H9 (cell line): ENCODE measurements around the gene PLCL1. TPM values are rescaled to one million over a fixed set of nuclear protein-coding genes. Genes with fewer than 3 reads are reported as not detected.

Source experiments
- DNase-seq: peaks from one replicate; pipeline ENCODE4 v3.0.0-alpha.2; 2017
- H2AFZ ChIP-seq: one replicate; pipeline ENCODE4 v1.6.1; 2013; ENCODE audit warnings: mild to moderate bottlenecking, low read length, control low read depth, moderate library complexity
- H2AK5ac ChIP-seq: 2 replicates; pipeline ENCODE4 v1.6.1; 2013; ENCODE audit warnings: low read length, control low read depth, mixed read lengths; ENCODE audit not compliant: insufficient read length
- H2BK120ac ChIP-seq: one replicate; pipeline ENCODE4 v1.6.1; 2013; ENCODE audit warnings: low read depth, mild to moderate bottlenecking, low read length, control low read depth, inconsistent platforms; ENCODE audit not compliant: poor library complexity, severe bottlenecking
- H2BK12ac ChIP-seq: 2 replicates; pipeline ENCODE4 v1.6.1; 2013; ENCODE audit warnings: low read length, control low read depth, mixed read lengths, low read depth; ENCODE audit not compliant: insufficient read length
- H2BK15ac ChIP-seq: 2 replicates; pipeline ENCODE4 v1.6.1; 2013; ENCODE audit warnings: low read depth, low read length, control low read depth
- H2BK20ac ChIP-seq: one replicate; pipeline ENCODE4 v1.6.1; 2013; ENCODE audit warnings: low read depth, mild to moderate bottlenecking, low read length, control low read depth, inconsistent platforms; ENCODE audit not compliant: poor library complexity, severe bottlenecking
- H2BK5ac ChIP-seq: 2 replicates; pipeline ENCODE4 v1.6.1; 2013; ENCODE audit warnings: low read length, control low read depth, mixed read lengths; ENCODE audit not compliant: insufficient read length
- H3K14ac ChIP-seq: 2 replicates; pipeline ENCODE4 v1.6.1; 2013; ENCODE audit warnings: low read length, control low read depth; ENCODE audit not compliant: insufficient read depth
- H3K18ac ChIP-seq: 2 replicates; pipeline ENCODE4 v1.6.1; 2013; ENCODE audit warnings: low read depth, mild to moderate bottlenecking, mixed read lengths, low read length, control low read depth; ENCODE audit not compliant: insufficient read length
- H3K23ac ChIP-seq: 2 replicates; pipeline ENCODE4 v1.6.1; 2013; ENCODE audit warnings: low read length, control low read depth, mixed read lengths, low read depth; ENCODE audit not compliant: insufficient read length
- H3K23me2 ChIP-seq: 2 replicates; pipeline ENCODE4 v1.6.1; 2013; ENCODE audit warnings: low read depth, mild to moderate bottlenecking, mixed read lengths, low read length, control low read depth; ENCODE audit not compliant: insufficient read length, poor library complexity, severe bottlenecking
- H3K27ac ChIP-seq: 2 replicates; pipeline ENCODE4 v1.5.1; 2013; ENCODE audit warnings: low read length, control low read depth, mixed read lengths, low read depth; ENCODE audit not compliant: insufficient read length
- H3K27me3 ChIP-seq: 2 replicates; pipeline ENCODE4 v1.6.1; 2013; ENCODE audit warnings: low read length, control low read depth, inconsistent platforms; ENCODE audit not compliant: insufficient read depth
- H3K4ac ChIP-seq: 2 replicates; pipeline ENCODE4 v1.6.1; 2013; ENCODE audit warnings: low read depth, mild to moderate bottlenecking, control low read depth, inconsistent platforms, low read length, moderate library complexity
- H3K4me1 ChIP-seq: 2 replicates; pipeline ENCODE4 v1.6.1; 2013; ENCODE audit warnings: low read length, control low read depth, inconsistent platforms; ENCODE audit not compliant: insufficient read depth
- H3K4me2 ChIP-seq: 2 replicates; pipeline ENCODE4 v1.6.1; 2013; ENCODE audit warnings: low read length, control low read depth, mixed read lengths; ENCODE audit not compliant: insufficient read length, insufficient read depth
- H3K56ac ChIP-seq: 2 replicates; pipeline ENCODE4 v1.6.1; 2013; ENCODE audit warnings: low read depth, mild to moderate bottlenecking, mixed read lengths, low read length, control low read depth; ENCODE audit not compliant: insufficient read length
- H3K79me1 ChIP-seq: 2 replicates; pipeline ENCODE4 v1.6.1; 2013; ENCODE audit warnings: low read depth, mild to moderate bottlenecking, moderate library complexity, low read length, control low read depth, inconsistent platforms; ENCODE audit not compliant: insufficient read depth, poor library complexity, severe bottlenecking
- H3K79me2 ChIP-seq: 2 replicates; pipeline ENCODE4 v1.6.1; 2013; ENCODE audit warnings: low read length, control low read depth, inconsistent platforms; ENCODE audit not compliant: insufficient read depth
- H3K9ac ChIP-seq: 2 replicates; pipeline ENCODE4 v1.6.1; 2013; ENCODE audit warnings: low read length, control low read depth, mixed read lengths; ENCODE audit not compliant: insufficient read length; ENCODE audit errors: extremely low read depth
- H3K9me3 ChIP-seq: one replicate; pipeline ENCODE4 v1.6.1; 2013; ENCODE audit warnings: low read depth, low read length, inconsistent platforms; ENCODE audit not compliant: control insufficient read depth
- H3T11ph ChIP-seq: one replicate; pipeline ENCODE4 v1.6.1; 2013; ENCODE audit warnings: mild to moderate bottlenecking, low read length, control low read depth, inconsistent platforms
- H4K20me1 ChIP-seq: one replicate; pipeline ENCODE4 v1.6.1; 2013; ENCODE audit not compliant: control insufficient read depth, insufficient read length, insufficient read depth
- H4K5ac ChIP-seq: 2 replicates; pipeline ENCODE4 v1.6.1; 2013; ENCODE audit warnings: low read depth, mild to moderate bottlenecking, mixed read lengths, low read length, control low read depth; ENCODE audit not compliant: insufficient read length
- H4K8ac ChIP-seq: replicated peaks from 2 replicates; pipeline ENCODE4 v1.6.1; 2013; ENCODE audit warnings: low read length, control low read depth, mixed read lengths, low read depth; ENCODE audit not compliant: insufficient read length
- H4K91ac ChIP-seq: 2 replicates; pipeline ENCODE4 v1.6.1; 2013; ENCODE audit warnings: low read depth, mild to moderate bottlenecking, moderate library complexity, mixed read lengths, low read length, control low read depth; ENCODE audit not compliant: insufficient read length
- H3K27ac Mint-ChIP-seq, 3 experiments: 2 replicates in 2 of 3; 3 replicates in 1 of 3; pipeline ENCODE4 v1.8.0; 2020 to 2021; ENCODE audit warnings: mixed read lengths in 3 of 3, mild to moderate bottlenecking in 1 of 3, moderate library complexity in 1 of 3
- H3K27me3 Mint-ChIP-seq: 2 replicates; pipeline ENCODE4 v1.8.0; 2021; ENCODE audit warnings: low read depth, mild to moderate bottlenecking, moderate library complexity, mixed read lengths
- H3K36me3 Mint-ChIP-seq, 3 experiments: 2 replicates in 2 of 3; 3 replicates in 1 of 3; pipeline ENCODE4 v1.8.0; 2020 to 2021; ENCODE audit warnings: low read depth in 3 of 3, mixed read lengths in 3 of 3; ENCODE audit not compliant: insufficient read depth in 1 of 3
- H3K4me1 Mint-ChIP-seq, 2 experiments: 2 replicates each; pipeline ENCODE4 v1.8.0; 2020; ENCODE audit warnings: mixed read lengths in 2 of 2
- H3K4me3 Mint-ChIP-seq, 2 experiments: 2 replicates in 1 of 2; 3 replicates in 1 of 2; pipeline ENCODE4 v1.8.0; 2020 to 2021; ENCODE audit warnings: mild to moderate bottlenecking in 2 of 2, mixed read lengths in 2 of 2, moderate library complexity in 1 of 2
- H3K9me3 Mint-ChIP-seq, 2 experiments: 2 replicates in 1 of 2; 3 replicates in 1 of 2; pipeline ENCODE4 v1.8.0; 2020; ENCODE audit warnings: mild to moderate bottlenecking in 2 of 2, mixed read lengths in 2 of 2, moderate library complexity in 1 of 2
- CTCF ChIP-seq: fragments of 200-600 bp; sonication (generic); conservative IDR thresholded peaks from 3 replicates; pipeline ENCODE4 v1.8.0; 2021; ENCODE audit warnings: antibody characterized with exemption, mild to moderate bottlenecking
- total RNA-seq: library from RNA; stranded (reverse); gene quantifications from 2 replicates; pipeline ENCODE4 v1.2.1, GENCODE V29; 2021

PLCL1 gene
- total RNA-seq, 1 experiment from 2014 or later: 0.04 TPM

DNA sequence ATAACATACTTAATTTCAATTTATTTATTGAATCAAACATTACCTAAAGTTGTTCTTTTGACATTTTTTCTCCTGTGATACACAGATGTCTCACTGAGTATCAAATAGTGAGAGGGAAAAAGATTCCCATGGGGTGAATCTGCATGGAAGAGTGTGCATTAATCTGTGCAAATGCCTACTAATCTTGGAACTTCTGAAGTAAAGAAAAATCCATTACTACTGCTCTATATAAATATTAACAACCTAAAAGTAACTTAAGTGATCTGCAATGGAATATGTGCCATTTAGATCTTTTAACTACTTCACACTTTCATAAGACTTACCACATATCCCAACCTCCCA is 125.5 kb downstream of the PLCL1 start:
- H3K4me1 Mint-ChIP-seq: peaks cover 0 to 5% of the 10 kb centered on the region in 2 experiments; a peak in 1 of 4 replicates
- no peak overlapping the region for H3T11ph ChIP-seq

More for the DNA sequence above, 125.5 kb downstream of the PLCL1 start:
- Mint-ChIP-seq H3K9me3 (no peaks in the 10 kb centered on the region), H3K4me3 (no peak overlapping the region), H3K27me3 (no peaks in the 10 kb centered on the region), H3K27ac (no peak overlapping the region), H3K36me3 (no peaks in the 10 kb centered on the region)
- Histone ChIP-seq H4K8ac (no peak overlapping the region), H3K27me3 (no peaks in the 10 kb centered on the region), H3K56ac (no peak overlapping the region), H2BK12ac (no peak overlapping the region), H3K4me2 (no peak overlapping the region), H3K14ac (no peak overlapping the region), H3K79me2 (no peaks in the 10 kb centered on the region), H3K27ac (no peak overlapping the region), H3K23me2 (no peaks in the 10 kb centered on the region), H2BK120ac (no peak overlapping the region), H2AFZ (no peak overlapping the region), H2BK20ac (no peak overlapping the region), H4K91ac (no peak overlapping the region), H2BK5ac (no peak overlapping the region), H3K4ac (no peak overlapping the region), H3K79me1 (no peaks in the 10 kb centered on the region), H4K20me1 (no peaks in the 10 kb centered on the region), H3K9ac (no peak overlapping the region), H2AK5ac (no peak overlapping the region), H4K5ac (no peak overlapping the region), H3K18ac (no peak overlapping the region), H3K9me3 (no peaks in the 10 kb centered on the region), H2BK15ac (no peak overlapping the region), H3K4me1 (no peaks in the 10 kb centered on the region), H3K23ac (no peak overlapping the region)
- TF ChIP-seq CTCF: no peak
- DNase-seq: no peak
